ENCODE results near the gene TSPAN9.

The TSPAN9 gene

GRCh38 chr12:3128498-3129293, 51.5 kb downstream of the TSPAN9 start:
- no peak for DNase-seq

GRCh38 chr12:3129301-3130056, 52.3 kb downstream of the TSPAN9 start:
- no peak for DNase-seq

GRCh38 chr12:3130057-3130830, 53.1 kb downstream of the TSPAN9 start:
- no peak for DNase-seq

GRCh38 chr12:3131129-3131528, 54.0 kb downstream of the TSPAN9 start:
- no peak for DNase-seq

- no peak for DNase-seq
These were observed 55.6 kb downstream of the TSPAN9 start for GRCh38 chr12:3132636-3133404.

- DNase-seq: no peak
These were observed 56.2 kb downstream of the TSPAN9 start for GRCh38 chr12:3133405-3133783.

GRCh38 chr12:3134126-3134525, 56.9 kb downstream of the TSPAN9 start:
- no peak for DNase-seq

GRCh38 chr12:3134526-3135135, 57.5 kb downstream of the TSPAN9 start:
- no peak for DNase-seq

- DNase-seq: peak; percentile 16
These were observed 58.6 kb downstream of the TSPAN9 start for GRCh38 chr12:3135522-3136461.

GRCh38 chr12:3136641-3137267, 59.6 kb downstream of the TSPAN9 start:
- no peak for DNase-seq

GRCh38 chr12:3137268-3137781, 60.1 kb downstream of the TSPAN9 start:
- no peak for DNase-seq

GRCh38 chr12:3137814-3138445, 60.8 kb downstream of the TSPAN9 start:
- DNase-seq: no peak

GRCh38 chr12:3138941-3139511, 61.8 kb downstream of the TSPAN9 start:
- no peak for DNase-seq

- no peak for DNase-seq
These were observed 62.6 kb downstream of the TSPAN9 start for GRCh38 chr12:3139760-3140159.

GRCh38 chr12:3140284-3140683, 63.1 kb downstream of the TSPAN9 start:
- no peak for DNase-seq

- DNase-seq: no peak
These were observed 64.5 kb downstream of the TSPAN9 start for GRCh38 chr12:3141339-3142321.

- no peak for DNase-seq
These were observed 65.2 kb downstream of the TSPAN9 start for GRCh38 chr12:3142386-3142785.

- DNase-seq: no peak
These were observed 67.3 kb downstream of the TSPAN9 start for GRCh38 chr12:3144495-3144894.
